Occipital lobe (tissue), 2 donors: Measurements from ENCODE around the gene CSGALNACT2. TPM values are rescaled to one million over a fixed set of nuclear protein-coding genes. Genes with fewer than 3 reads are reported as not detected.

Experiments used
- DNase-seq: peaks from one replicate; lab custom pipeline; 2025; lab: John Stamatoyannopoulos, UW
- total RNA-seq: library from RNA; depleted of rRNA; stranded (reverse); fragments of >200 nt; gene quantifications from one replicate; pipeline ENCODE4 v1.2.3, GENCODE V29; 2014

Gene CSGALNACT2
- total RNA-seq, 1 donor from 2014 or later, result 68.3 TPM

DNA sequence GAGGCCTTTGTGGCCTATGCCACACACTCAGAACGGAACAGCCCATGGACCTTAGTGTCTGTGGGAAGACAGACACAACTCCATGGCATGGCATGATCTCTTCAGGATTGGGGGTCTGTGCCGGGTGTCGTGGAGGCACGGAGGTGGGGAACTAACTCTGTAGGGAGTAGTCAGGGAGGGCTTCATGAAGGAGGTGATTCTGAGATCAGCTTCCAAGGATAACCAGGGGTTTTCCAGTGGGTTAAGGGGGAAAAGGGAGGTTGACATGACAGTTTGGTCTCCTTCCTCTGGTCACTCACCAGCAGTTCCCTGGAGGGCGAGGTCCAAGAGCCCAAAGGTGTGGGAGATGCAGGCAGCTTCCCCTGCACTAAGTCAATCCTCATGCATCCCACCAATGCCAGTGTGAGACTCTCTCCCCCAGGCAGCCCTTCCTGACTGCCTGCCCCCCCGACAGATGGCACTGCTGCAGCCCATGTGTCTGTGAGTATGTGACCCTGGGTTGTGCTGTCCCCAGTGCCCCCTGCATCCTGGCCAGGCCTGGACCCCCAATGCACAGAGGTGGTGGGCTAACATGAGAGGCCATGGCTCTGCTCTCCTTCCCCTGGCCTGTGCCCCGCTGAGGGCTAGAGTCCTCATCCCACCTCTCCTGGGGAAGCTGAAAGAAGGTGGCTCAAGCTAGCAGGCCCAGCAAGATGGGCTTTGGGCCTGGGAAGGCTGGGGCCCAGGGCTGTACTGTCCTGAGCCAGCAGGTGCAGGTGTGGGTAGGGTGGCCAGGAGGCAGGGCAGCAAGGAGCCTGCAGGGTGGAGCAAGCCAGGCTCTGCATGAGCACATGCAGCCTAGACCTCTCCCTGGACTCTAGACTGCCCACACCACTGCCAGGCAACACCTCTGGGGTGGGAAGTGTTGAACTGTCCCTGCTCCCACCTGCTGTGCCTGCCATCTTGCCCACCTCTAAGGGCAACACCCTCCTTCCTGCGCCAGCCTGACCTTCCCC, 88.9 kb downstream of the CSGALNACT2 start:
- DNase-seq, result no peak

DNA sequence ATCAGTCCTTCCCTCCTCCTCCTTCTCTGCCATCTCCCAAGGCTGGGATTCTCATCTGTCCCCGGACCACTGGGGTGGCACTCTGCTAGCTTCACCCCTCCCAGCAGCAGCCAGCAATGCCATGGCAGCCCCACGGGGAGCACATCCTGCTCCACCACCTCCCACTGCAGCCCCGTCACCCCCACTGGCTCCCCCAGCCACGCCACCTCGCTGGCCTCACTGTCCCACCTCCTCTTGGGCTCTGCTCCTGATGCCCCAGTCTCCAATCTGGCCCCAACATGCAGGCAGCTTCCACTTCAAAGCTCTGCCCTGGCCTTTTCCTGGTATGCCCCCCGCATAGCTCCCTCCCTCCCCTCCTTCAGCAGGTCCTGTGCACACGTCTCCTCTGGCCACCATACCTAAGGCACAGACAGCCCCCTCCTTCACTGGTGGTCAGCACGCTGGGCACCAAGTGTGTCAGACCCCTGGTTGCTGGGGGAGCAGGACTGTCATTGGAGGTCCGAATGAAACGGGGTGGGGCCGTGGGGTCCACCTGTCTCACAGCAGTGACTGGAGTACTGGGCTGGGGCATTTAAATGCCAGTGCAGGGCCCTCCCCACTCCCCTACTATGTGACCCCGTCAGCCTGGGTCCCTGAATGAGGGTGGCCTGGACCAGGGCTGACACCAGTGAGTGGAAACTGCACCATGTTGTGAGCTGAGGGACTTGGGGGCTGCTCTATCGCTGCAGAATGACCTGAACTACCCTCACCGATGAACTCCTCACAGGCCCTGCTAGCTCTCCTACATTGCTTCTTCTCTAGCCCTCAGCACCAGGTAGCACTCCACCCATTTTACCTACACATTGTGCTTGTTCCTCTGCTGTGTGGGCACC, 89.9 kb downstream of the CSGALNACT2 start:
- no peak for DNase-seq

DNA sequence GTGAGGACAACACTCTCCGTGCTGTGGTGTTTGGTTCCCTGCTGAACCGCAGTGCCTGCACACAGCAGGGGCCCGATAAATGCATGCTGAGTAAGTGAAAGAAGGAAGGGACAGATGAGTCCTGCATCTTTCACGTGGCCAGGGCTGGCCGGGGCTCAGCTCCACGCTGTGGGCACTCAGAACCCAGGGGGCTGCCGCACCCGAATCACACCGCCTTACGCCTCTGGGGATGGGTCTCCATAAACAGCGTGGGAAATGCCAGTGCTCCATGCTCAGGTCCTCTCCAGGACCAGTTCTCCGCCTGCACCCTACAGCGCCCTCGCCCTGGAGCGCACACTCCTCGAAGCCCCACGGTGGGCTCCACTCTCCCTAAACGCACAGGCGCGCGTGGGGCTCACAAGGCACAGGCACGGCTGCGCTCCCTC, 90.5 kb downstream of the CSGALNACT2 start:
- no peak for DNase-seq

DNA sequence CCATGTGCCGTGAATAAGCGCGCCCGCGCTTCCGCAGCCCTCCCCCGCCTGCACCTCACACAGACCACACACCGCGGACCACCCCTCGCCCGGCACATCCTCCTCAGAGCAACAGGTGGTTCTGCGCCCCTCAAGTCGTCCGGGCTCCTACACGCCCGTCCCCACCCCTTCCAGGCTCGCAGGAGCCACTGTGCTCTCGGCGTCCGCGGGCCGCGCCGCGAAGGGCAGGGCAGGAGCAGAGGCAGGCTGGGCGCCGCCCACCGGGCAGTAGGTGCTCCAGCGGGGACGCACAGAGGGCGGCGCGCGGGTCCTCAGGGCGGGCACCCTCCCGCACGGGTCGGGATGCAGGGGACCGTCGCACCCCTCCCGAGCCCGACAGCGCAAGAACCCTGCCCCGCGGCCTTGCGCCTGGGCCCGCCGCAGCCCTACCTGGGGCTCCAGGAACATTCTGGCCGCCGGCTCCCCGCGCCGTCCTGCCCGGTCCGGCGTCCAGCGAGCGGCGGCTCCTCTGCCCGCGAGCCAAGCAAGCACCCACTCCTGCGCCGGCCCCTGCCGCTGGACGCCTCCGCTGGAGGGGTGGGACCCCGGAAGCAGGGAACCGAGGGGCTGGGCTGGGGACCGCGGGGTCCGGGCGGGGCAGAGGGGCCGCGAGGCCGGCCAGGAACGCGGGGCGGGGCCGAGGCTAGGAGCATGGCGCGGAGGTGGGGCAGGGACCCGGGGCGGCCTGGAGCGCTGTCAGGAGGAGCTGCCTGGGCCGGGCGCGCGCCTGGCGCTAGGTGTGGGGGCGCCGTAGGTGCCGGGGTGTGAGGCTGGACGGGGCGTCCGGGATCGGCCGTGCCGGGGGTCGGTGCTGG, 91.2 kb downstream of the CSGALNACT2 start:
- DNase-seq, result no peak

DNA sequence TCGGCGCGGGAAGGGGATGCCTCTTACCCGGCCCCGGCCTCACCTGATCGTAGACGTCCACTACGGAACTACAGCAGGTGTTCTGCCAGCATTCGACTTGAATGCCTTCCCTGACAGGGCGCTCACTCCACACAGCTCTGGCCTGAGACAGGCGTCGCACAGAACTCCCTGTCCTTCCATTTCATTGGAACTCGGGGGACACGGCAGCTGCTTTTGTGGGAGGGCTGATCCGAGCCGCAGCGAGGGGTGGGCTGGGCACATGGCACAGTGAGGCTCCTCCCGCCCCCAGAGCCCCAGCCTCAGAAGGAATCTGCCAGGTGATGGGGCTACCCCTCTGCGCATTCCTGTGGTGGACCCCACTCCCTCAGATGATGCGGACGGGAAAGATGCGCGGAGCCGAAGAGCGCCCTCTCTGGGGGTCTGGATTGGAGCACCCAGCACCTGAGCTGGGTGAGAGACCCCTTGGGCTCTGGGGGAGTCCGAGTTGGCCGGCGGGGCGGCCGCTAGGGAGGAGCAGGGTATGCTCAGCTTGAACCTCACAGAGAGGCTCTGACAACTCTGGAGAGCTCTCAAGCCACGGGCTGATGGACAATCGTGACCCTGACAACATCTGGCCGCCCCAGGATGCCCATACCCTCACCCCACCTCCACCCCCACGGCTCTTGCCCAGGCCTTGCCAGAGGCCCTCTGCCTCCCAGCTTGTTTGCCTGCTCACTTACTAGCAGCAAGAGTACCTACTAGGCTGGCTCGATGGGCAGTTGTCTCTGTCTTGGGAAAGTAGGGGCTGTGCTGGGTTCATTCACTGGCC, 92.1 kb downstream of the CSGALNACT2 start:
- no peak for DNase-seq

DNA sequence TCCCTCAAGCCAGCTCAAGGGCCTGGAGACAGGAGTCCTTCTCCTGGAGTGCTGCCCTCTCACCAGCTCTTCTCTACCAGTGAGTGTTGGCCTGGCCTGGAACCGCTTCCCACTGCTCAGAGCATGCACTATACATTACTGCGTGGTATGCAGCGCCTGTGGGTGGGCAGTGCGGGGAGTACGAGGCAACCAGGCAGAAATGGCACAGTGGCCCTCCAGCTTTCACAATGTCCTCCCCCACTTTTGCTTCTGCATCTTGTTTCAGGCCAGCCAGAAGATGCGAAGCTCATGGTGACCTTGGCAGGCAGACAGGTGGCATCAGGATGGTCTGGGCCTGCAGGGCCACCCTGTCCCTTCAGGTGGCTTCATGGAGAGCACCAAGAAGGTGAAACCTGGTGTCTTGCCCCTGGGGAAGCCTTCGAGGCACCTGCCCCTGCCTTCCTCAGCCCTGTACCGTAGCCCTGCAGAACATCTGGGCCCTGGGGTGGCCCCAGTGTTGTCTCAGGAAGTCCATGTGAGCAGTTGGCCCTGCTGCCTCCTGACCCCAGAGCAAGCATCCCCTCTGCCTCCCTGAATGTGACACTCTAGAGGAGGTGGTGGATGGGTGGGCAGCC, 92.8 kb downstream of the CSGALNACT2 start:
- no peak for DNase-seq

DNA sequence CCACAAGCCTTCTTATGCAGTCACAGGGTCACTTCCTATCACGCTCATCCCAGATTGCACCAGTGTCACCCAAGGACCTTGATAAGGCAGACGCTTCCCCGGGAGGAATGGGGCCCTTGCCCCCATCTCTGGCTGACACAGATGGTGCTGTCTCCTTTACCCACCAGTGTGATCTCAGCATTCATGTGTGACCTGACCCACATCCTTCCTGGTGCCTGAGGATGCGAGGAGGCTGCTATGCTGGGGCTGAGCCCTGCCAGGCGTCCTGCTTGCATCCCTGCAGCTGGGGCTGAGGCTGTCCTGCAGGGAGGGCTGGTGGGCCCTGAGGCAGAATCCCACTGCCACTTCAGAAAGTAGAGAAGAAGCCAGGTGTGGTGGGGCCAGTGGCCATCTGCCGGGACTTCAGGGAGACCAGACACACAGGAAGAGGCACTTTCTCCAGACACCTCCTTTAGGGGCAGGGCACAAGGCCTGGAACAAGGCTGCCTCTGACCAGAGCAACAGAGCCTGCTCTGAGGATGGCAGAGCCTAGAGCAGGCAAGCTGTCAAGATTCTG, 93.4 kb downstream of the CSGALNACT2 start:
- no peak for DNase-seq

DNA sequence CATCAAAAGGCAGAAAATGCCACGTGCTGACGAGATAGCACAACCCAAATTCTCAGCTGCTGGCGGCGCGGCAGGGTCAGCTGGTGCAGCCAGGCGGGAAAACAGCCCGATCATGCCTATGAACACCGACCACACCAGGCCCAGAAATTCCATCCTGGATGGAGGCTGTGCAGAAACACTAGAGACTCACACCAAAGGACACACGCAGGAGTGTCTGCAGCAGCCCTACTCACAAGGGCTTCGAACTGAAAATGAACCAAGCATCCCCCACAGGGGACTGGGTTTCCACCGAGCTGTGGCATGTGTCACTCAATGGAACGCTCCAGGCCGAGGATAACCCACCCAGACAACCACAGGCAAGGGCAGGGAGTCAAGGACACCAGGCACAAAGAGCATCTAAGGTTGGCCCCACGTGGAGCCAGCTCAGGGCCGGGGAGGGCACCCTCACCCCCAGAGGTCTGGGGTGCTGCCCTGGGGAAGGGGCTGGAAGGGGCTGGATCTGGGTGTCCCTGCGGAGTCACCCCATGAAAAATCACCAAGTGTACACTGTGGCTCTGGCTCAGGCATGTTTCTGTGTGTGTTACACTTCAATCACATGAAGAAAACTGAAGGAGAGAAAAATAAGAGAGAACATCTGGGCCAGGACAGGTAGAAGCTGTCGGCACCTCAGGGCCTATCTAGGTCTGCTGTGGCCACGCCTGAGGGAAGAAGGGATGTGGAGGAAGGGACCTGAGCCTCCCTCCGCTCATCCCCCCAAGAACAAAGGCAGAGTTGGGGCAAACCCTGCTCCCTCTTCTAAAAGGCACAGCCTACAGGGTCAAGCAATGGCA, 95.6 kb downstream of the CSGALNACT2 start:
- DNase-seq, result no peak

DNA sequence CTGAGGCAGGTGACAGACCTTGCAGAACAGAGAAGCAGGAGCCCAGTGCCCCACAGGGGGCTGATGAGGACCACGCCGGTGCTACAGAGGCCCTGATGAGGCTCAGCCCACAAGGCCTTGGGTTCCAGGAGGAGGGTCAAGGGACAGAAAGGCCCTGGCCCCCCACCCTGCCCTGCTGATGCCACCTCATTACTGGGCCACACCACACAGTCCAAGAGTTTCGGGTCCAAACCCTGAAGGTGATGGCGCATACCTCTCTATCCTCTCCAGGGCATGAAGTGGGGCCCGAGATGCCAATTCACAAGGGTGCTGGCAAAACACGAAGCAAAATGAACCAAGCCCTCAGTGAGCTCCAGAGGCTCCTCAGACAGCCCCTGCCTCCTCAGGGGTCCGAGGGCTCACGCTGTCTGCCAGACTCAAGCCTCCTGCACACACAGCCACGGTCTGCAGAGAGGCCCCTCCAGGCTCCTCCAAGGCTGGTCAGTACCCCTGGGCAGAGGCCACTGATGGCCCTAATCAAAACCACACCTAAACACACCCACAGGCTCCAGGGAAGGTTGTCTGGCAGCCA, 96.3 kb downstream of the CSGALNACT2 start:
- DNase-seq, result no peak

Other genes with a start within 250 kb of the CSGALNACT2 start
- gene RET, start 61.4 kb upstream of the CSGALNACT2 start, total RNA-seq, result 0.94 TPM
- gene RASGEF1A, start 128.6 kb downstream of the CSGALNACT2 start, total RNA-seq, result 9.7 TPM
- gene FXYD4, start 233.2 kb downstream of the CSGALNACT2 start, total RNA-seq, result not detected